GM18517 (cell line): Measurements from ENCODE around the gene OR52D1.

Source experiments
- ATAC-seq: cut with Tn5 transposase; IDR thresholded peaks from one replicate; pipeline ENCODE4 v1.9.1; 2021; ENCODE audit warnings: mild to moderate bottlenecking, moderate library complexity; ENCODE audit not compliant: unreplicated experiment

The OR52D1 gene

GRCh38 chr11:5488385-5488784, at the start of gene OR52D1:
OR52D1 (plus strand) TSS chr11:5488685; CDS start chr11:5488707, 22 bp downstream.
- ATAC-seq: no peak

DNA sequence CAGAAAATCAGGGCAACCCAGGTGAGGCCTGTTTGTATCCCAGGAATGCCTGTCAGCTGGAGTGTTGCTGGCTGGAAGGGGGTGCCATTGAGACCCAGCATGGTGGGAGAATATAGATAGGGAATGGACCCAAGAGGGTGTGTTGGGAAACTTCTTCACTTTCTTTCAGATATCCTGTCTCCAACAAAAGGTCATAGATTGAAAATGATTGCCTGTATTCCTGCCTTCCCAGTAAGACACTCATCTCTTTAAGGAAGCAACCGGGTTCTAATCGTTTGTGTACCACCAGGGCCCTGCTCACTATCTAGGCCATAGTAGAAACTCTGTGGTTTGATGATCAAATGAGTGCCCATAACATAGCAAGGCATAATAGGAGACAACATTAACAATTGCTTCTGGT, 47.1 kb upstream of the OR52D1 start, which contains the start of gene OR51I1:
OR51I1 (minus strand) TSS at position 101 of the 400 bp plus-strand sequence; CDS start at position 101, 0 bp downstream.
- ATAC-seq: no peak

DNA sequence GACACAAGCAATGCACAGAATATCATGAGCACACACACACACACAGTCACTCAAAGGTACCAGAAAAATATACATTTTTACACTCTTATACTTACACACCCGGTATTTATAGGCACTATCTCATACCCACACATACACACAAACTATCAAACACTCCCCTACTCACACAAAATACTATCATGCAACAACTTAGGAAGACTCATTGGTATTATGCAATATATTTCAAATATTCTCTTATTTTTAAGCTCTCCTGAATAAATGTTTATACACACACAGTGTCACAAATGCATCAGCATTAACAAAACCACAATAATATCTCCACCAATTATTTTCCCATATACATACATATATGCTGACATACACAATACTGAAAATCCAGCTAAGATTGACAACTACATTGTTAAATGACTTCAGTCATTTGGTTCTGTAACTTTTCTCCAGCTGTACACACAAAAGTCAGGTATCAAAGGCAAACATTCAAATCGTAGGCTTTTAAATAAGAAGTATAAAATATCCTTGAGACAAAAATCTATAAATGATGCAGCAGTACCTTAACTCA, 44.6 kb upstream of the OR52D1 start:
- ATAC-seq: no peak

DNA sequence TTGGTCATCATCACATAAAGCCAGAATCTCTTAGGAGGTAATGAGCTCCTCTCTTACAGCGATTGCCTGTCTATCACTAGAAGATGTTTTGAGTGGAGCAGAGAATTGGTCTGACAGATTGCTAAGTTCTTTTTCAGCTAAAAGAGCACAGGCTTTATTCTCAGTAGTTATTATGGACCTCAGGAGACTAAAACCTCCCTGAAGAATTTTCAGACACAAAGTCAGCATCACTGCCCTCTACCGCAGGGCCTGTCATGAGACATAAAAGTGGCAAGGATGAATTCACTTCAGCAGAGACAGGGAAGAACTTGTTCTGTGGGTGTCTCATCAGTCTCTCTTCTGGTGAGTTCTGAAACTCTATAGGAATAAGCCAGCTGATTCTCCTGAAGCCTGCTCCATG, 39.5 kb upstream of the OR52D1 start, which contains the start of gene OR51I2:
OR51I2 (plus strand) TSS at position 301 of the 400 bp plus-strand sequence. CDS start 4,166 bp downstream, outside the sequence.
- ATAC-seq: no peak

- ATAC-seq: no peak
Measured at GRCh38 chr11:5449432-5449831, 39.1 kb upstream of the OR52D1 start.

- ATAC-seq: no peak
Measured at GRCh38 chr11:5460983-5461621, 27.4 kb upstream of the OR52D1 start.

- ATAC-seq: no peak
Measured at GRCh38 chr11:5467527-5467926, 21.0 kb upstream of the OR52D1 start.

GRCh38 chr11:5473921-5474320, 14.6 kb upstream of the OR52D1 start:
- no peak for ATAC-seq

DNA sequence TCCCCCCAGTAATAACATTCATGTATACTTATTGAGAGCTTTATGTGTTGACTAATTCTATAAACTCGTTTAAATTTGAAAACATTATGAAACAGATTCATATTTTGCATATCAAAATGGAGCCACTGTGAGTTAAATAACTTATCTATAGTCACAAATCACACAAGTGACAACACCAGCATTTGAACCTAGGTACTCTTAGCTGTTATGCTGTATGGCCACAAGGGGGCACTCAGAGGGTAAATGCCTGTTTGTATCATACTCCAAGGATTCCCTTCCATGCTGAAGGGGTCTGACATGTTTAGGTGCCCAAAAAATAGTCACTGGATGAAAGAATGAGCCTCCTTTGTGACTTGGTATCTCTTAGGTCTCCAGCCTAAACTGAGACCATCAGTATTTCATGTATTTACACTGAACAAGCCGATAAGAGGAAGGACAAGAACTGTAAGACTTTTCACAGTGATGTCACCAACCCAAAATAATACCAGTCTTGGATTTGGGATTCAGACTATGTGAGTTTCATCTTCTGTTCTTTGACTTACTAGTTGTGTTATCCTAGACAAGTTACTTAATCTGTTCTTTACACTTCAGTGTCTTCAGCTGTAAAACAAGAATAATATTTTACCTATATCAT, 12.2 kb upstream of the OR52D1 start:
- no peak for ATAC-seq

DNA sequence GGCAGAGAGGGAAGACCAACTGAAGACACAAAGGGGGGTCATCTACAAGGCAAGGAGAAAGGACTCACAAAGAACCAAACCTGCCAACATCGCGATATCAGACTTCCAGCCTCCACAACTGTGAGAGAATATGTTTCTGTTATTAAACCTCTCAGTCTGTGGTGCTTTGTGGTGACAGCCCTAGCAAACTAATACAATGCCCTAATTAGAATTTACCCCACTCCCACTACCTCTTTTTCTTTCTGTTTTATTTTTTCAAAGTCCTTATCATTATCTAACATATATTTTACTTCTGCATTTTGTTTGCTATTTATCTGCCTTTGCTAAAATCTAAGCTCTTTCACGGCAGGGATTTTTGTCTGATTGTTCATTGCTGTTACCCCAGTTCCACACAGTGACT, 2.5 kb upstream of the OR52D1 start:
- no peak for ATAC-seq

DNA sequence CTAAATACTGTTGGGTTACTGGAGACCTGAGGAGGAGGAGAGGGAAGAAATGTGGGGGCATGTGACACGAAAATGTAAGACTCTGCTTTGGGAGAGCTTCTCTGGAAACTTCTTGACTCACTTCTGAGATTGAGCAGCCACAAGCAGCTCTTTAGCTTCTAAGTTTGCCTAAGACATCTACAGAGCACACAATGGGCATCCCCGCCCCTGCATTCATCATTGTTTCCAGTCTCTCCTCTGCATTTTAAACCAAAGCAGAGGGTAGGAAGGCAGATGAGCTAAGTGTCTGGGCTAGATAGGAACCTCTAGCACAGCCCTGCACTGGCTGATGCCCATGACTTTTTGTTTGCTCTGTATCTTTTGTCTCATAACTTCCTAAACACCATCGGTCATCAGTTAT, 2.1 kb upstream of the OR52D1 start:
- ATAC-seq: no peak

DNA sequence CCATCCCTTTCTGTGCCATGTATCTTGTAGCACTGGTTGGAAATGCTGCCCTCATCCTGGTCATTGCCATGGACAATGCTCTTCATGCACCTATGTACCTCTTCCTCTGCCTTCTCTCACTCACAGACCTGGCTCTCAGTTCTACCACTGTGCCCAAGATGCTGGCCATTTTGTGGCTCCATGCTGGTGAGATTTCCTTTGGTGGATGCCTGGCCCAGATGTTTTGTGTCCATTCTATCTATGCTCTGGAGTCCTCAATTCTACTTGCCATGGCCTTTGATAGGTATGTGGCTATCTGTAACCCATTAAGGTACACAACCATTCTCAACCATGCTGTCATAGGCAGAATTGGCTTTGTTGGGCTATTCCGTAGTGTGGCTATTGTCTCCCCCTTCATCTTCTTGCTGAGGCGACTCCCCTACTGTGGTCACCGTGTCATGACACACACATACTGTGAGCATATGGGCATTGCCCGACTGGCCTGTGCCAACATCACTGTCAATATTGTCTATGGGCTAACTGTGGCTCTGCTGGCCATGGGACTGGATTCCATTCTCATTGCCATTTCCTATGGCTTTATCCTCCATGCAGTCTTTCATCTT, 414 bp downstream of the OR52D1 start:
- ATAC-seq: no peak

GRCh38 chr11:5489576-5490357, 1.3 kb downstream of the OR52D1 start:
- ATAC-seq: no peak

GRCh38 chr11:5499671-5500070, 11.2 kb downstream of the OR52D1 start:
- ATAC-seq: no peak

GRCh38 chr11:5500393-5500801, 11.9 kb downstream of the OR52D1 start:
- no peak for ATAC-seq

DNA sequence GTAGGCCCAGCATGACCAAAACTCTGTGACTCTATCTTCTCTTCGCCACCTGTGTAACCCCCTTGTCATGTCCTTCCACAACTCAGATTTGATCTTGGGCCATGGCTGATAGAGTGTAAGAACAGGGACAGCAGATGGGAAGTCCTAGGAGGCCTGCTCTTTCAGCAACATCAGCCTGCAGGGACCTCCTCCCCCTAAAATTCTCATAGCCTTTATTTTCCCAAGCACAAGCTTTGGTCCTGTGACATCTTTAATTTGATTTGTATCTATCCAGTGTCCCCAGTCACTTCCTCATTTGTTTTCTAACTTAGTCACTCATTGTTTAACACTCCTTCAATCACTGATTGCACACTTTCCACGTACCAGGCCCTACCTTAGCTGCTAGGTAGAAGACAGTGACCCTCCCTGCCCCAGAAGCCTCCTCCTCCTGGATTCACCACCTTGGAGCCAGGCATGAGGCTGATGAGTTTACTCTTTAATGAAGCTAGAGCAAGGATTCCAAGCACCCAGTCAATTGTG, 16.0 kb downstream of the OR52D1 start:
- ATAC-seq: no peak

DNA sequence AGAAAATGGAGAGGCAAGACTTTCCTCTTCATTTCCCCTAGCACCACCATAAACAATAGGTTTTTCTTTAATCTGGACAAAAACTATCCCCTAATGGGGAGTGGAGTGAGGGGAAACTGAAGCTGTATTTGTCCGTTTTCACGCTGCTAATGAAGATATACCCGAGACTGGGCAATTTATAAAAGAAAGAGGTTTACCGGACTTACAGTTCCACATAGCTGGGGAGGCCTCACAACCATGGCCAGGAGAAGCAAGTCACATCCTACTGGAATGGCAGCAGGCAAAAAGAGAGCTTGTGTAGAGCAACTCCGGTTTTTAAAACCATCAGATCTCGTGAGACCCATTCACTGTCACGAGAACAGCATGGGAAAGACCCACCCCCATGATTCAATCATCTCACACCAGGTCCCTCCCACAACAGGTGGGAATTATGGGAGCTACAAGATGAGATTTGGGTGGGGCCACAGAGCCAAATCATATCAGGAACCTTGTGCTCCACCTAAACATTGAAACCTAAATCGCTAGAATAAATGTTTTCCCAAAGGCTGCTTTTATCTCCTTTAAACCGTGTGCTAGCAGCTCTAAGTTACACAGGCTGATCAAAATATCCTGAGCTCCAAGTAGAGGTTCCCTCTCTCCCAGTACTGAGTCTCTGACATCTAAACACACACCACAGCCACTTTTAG, 17.0 kb downstream of the OR52D1 start:
- no peak for ATAC-seq

DNA sequence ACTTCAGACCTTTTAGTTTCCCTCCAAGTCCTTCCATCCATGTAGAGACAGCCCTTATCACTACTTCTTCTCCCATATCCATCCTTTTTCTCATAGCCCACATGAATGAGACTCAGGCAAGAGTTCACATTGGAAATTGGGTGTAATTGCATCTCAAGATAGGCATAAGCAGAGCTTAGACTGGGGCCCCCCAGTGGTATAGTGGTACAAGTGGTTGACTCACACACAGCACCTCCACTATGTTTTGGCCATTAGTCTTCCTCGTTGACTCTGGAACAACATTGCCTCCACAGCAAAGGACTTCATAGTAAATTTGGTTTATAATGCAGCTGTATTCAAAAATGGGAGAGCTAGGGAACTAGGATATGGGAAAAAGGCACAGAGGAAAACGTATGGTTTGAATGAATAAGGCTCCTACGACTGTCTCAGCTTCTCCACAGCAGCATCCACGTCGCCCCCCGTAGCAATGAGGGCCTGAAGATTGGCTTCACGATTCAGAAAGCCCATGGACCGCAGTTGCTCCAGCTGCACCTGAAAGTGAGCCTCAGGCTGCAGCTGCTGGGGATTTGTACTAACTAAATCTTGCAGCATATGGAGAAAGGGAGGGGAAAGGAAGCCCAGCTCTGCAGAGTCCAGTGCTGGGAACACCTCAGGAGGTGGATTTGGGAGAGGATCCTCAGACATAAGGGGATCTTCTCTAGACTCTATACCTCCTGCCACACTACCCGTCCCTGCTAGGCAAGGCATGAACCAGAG, 18.9 kb downstream of the OR52D1 start:
- no peak for ATAC-seq

GRCh38 chr11:5507933-5508305, 19.4 kb downstream of the OR52D1 start:
- no peak for ATAC-seq

- no peak for ATAC-seq
Measured at GRCh38 chr11:5508605-5509004, 20.1 kb downstream of the OR52D1 start.
